Femur (tissue), 1 donor: ENCODE measurements around the gene PCDHGC5.

Experiments
- DNase-seq: peaks from one replicate; pipeline ENCODE4 v3.0.0-alpha.2; 2017

Gene PCDHGC5

GRCh38 chr5:141513627-141514329 is 24.9 kb downstream of the PCDHGC5 start:
- peak; percentile 94 for DNase-seq

- DNase-seq = peak; percentile 64
Observed at GRCh38 chr5:141514330-141515133, 25.7 kb downstream of the PCDHGC5 start.

- no peak for DNase-seq
Observed at GRCh38 chr5:141515141-141515540, 26.3 kb downstream of the PCDHGC5 start.

- no peak for DNase-seq
Observed at GRCh38 chr5:141515946-141516671, 27.2 kb downstream of the PCDHGC5 start.

GRCh38 chr5:141516672-141517025 is 27.8 kb downstream of the PCDHGC5 start:
- no peak for DNase-seq

GRCh38 chr5:141517312-141517711 is 28.4 kb downstream of the PCDHGC5 start:
- no peak for DNase-seq

GRCh38 chr5:141517880-141518617 is 29.2 kb downstream of the PCDHGC5 start:
- no peak for DNase-seq

GRCh38 chr5:141518618-141519015 is 29.7 kb downstream of the PCDHGC5 start:
- no peak for DNase-seq

GRCh38 chr5:141519605-141520565 is 31.0 kb downstream of the PCDHGC5 start:
- DNase-seq = no peak

- DNase-seq = peak; percentile 74
Observed at GRCh38 chr5:141521244-141521781, 32.4 kb downstream of the PCDHGC5 start.

- no peak for DNase-seq
Observed at GRCh38 chr5:141522301-141522700, 33.4 kb downstream of the PCDHGC5 start.

GRCh38 chr5:141523991-141524390 is 35.1 kb downstream of the PCDHGC5 start:
- DNase-seq = no peak

GRCh38 chr5:141524604-141525597 is 36.0 kb downstream of the PCDHGC5 start:
- peak; percentile 95 for DNase-seq

GRCh38 chr5:141525653-141526052 is 36.8 kb downstream of the PCDHGC5 start:
- DNase-seq = no peak

GRCh38 chr5:141527426-141527825 is 38.5 kb downstream of the PCDHGC5 start:
- no peak for DNase-seq

GRCh38 chr5:141528291-141528984 is 39.6 kb downstream of the PCDHGC5 start:
- peak; percentile 86 for DNase-seq

- peak; percentile 63 for DNase-seq
Observed at GRCh38 chr5:141529002-141529401, 40.1 kb downstream of the PCDHGC5 start.

- DNase-seq = no peak
Observed at GRCh38 chr5:141529873-141530272, 41.0 kb downstream of the PCDHGC5 start.

- DNase-seq = no peak
Observed at GRCh38 chr5:141532726-141533125, 43.8 kb downstream of the PCDHGC5 start.
